Progenitor cell of endocrine pancreas (in vitro differentiated cells): Measurements from ENCODE around the gene GJB5. TPM values are rescaled to one million over a fixed set of nuclear protein-coding genes. Genes with fewer than 3 reads are reported as not detected.
"Not testable (repeated sequence)": the region's sequence is repeated elsewhere in the genome, so short reads cannot be mapped to it uniquely, and the experiment has no call there.

Experiments
- DNase-seq: peaks from one replicate; pipeline ENCODE4 v3.0.0; 2021; ENCODE audit warnings: low spot score; ENCODE audit not compliant: unreplicated experiment
- H3K27ac Mint-ChIP-seq: 2 replicates; pipeline ENCODE4 v1.8.0; 2021; ENCODE audit warnings: mild to moderate bottlenecking, moderate library complexity, mixed read lengths
- H3K27me3 Mint-ChIP-seq: 2 replicates; pipeline ENCODE4 v1.8.0; 2021; ENCODE audit warnings: mixed read lengths
- H3K36me3 Mint-ChIP-seq: 2 replicates; pipeline ENCODE4 v1.8.0; 2022; ENCODE audit warnings: mixed read lengths; ENCODE audit not compliant: insufficient read depth
- H3K4me1 Mint-ChIP-seq: 2 replicates; pipeline ENCODE4 v1.8.0; 2021; ENCODE audit warnings: low read depth, mixed read lengths
- H3K4me3 Mint-ChIP-seq: 2 replicates; pipeline ENCODE4 v1.8.0; 2021; ENCODE audit warnings: low read depth, mild to moderate bottlenecking, moderate library complexity, mixed read lengths
- H3K9me3 Mint-ChIP-seq: 2 replicates; pipeline ENCODE4 v1.8.0; 2021; ENCODE audit warnings: low read depth, mixed read lengths
- total RNA-seq: library from RNA; stranded (reverse); gene quantifications from 2 replicates; pipeline ENCODE4 v1.2.1, GENCODE V29; 2021
- TF ChIP-seq, protein P1 (sequence below): fragments of 200-600 bp; sonication (generic); IDR thresholded peaks from one replicate; pipeline ENCODE4 v1.5.0; 2021; ENCODE audit warnings: antibody characterized with exemption, mild to moderate bottlenecking; ENCODE audit not compliant: unreplicated experiment

Gene GJB5
- total RNA-seq, 1 donor from 2014 or later = not detected

DNA sequence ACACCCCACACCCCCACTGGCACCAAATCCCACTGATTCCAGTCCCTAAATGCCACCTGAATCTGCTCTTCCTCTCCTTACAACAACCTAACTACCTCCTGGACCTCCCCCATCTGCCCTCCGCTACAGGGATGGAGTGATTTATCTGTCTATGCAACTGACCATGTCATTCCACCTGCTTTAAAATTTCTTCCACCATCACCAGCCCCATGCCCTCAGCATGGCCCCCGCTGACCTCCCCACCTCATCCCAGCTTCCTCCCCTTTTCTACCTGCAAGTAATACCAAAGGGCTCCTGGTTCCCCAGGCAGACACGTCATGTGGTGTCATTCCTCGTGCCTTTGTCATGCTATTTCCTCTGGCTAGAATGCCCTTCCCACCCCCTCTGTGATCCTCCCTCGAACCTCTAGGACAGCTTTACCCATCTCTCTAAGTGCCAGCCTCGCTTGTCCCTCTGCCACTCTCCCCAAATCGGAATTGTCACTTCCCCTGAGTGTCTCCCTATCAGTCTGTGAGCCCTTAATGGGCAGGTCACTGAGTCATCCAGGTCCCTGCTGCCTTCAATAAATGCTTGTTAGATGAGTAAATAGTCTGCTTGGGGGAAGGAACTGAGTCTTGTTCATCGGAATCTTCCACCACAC lies 8.4 kb downstream of the GJB5 start:
- TF ChIP-seq, protein P1, sequence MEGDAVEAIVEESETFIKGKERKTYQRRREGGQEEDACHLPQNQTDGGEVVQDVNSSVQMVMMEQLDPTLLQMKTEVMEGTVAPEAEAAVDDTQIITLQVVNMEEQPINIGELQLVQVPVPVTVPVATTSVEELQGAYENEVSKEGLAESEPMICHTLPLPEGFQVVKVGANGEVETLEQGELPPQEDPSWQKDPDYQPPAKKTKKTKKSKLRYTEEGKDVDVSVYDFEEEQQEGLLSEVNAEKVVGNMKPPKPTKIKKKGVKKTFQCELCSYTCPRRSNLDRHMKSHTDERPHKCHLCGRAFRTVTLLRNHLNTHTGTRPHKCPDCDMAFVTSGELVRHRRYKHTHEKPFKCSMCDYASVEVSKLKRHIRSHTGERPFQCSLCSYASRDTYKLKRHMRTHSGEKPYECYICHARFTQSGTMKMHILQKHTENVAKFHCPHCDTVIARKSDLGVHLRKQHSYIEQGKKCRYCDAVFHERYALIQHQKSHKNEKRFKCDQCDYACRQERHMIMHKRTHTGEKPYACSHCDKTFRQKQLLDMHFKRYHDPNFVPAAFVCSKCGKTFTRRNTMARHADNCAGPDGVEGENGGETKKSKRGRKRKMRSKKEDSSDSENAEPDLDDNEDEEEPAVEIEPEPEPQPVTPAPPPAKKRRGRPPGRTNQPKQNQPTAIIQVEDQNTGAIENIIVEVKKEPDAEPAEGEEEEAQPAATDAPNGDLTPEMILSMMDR = no peak
- Mint-ChIP-seq H3K27ac (peak overlapping the region; percentile 1), H3K36me3 (no peaks in the 10 kb centered on the region), H3K9me3 (no peaks in the 10 kb centered on the region), H3K27me3 (peaks cover 9% of the 10 kb centered on the region), H3K4me1 (peaks cover 7% of the 10 kb centered on the region), H3K4me3 (no peak overlapping the region)
- DNase-seq = no peak

DNA sequence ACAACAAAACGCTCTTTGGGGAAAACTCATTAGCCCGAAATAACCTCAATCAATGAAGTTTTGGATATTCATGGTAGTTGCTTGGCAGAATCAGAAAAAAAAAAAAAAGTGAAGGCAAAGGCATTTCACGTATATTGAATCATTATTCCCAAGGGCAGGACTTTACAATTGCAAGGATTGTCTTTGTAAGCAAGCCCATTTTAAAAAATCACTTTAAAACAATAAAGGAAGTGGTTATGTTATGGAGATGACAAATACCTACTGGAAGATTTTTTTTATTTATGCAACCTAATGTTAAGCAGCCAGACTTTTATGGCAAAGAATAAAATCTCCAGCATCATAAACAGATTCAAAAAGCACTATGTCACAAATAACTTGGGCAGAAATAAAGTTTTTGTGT lies 14.0 kb downstream of the GJB5 start:
- Mint-ChIP-seq H3K27me3 (peaks cover 6% of the 10 kb centered on the region), H3K9me3 (no peaks in the 10 kb centered on the region), H3K4me1 (no peaks in the 10 kb centered on the region), H3K4me3 (no peak overlapping the region), H3K27ac (no peak overlapping the region), H3K36me3 (no peaks in the 10 kb centered on the region)
- DNase-seq = no peak
- TF ChIP-seq, protein P1 = no peak

DNA sequence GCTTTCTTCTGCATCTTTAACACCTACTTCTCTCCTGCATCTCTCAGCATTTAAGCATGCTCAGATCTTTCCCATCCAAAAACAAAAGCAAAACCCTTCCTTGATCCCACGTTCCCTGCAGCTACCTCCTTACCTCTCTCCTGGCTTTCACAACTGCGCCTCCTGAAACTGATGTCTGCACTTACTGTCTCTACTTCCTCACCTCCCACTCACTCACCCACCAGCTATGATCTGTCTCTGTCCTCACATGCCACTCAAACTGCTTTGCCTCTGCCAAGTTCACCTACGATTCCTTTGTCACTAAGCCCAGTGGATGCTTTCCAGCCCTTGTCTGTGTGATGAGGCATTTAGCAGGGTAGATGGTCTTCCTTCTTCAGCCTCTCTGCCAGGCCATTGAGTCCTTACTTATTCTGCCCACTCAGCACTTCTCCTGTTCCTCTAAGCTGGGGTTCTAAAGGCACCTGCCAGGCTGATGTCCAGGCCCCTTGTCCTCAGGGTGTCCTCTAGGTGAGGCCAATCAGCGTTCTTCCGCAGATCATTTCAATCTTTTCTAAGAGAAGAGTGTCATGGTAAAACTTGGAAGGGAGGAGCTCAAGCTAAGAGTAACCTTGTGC lies 16.2 kb downstream of the GJB5 start:
- TF ChIP-seq, protein P1 = no peak
- Mint-ChIP-seq H3K36me3 (no peaks in the 10 kb centered on the region), H3K4me1 (no peaks in the 10 kb centered on the region), H3K27me3 (peaks cover 6% of the 10 kb centered on the region), H3K4me3 (no peak overlapping the region), H3K9me3 (no peaks in the 10 kb centered on the region), H3K27ac (no peak overlapping the region)
- DNase-seq = no peak

DNA sequence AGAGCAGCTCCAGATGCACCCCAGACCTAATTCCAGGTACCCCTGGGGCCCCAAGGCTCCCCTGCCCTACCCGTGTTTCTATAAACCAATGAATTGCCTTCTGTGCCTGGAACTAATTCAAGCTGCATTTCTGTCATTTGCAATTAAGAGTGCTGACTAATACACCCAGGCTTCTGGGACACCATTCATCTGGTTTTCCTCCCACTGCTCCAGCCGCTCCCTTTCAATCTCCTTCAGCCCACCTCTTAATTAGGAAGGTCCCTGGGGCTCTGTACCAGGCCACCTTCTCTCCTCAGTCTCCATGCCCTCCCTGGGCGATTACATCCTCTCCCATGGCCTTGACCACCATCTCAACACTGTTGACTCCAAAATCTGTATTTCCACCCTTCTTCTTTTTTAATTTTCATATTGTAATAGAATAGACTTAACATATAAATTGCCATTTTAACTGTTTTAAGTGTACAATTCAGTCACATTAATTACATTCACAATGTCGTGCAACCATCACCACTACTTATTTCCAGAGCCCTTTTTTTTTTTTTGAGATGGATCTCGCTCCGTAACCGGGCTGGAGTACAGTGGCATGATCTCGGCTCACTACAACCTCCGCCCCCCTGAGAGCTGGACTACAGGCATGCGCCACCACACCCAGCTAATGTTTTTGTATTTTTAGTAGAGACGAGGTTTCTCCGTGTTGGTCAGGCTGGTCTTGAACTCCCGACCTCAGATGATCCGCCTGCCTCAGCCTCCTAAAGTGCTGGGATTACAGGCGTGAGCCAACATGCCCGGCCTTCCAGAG lies 16.9 kb downstream of the GJB5 start:
- no peaks in the 10 kb centered on the region for H3K9me3 Mint-ChIP-seq

DNA sequence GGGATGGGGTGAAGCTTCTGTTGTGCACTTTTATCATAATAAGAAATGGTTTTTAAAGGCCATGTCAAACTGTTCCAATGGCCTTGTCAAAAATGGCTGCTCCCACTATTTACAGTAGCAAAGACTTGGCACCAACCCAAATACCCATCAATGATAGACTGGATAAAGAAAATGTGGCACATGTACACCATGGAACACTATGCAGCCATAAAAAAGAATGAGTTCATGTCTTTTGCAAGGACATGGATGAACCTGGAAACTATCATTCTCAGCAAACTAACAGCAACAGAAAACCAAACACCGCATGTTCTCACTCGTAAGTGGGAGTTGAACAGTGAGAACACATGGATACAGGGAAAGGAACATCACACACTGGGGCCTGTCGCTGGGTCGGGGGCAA lies 18.3 kb downstream of the GJB5 start:
- not testable (repeated sequence) for DNase-seq, H3K27me3 Mint-ChIP-seq, H3K27ac Mint-ChIP-seq, H3K36me3 Mint-ChIP-seq, H3K4me1 Mint-ChIP-seq, H3K9me3 Mint-ChIP-seq, H3K4me3 Mint-ChIP-seq

More for the DNA sequence above, 16.9 kb downstream of the GJB5 start:
- peaks cover 6% of the 10 kb centered on the region for H3K27me3 Mint-ChIP-seq
- no peaks in the 10 kb centered on the region for H3K4me1 Mint-ChIP-seq
- H3K4me3 Mint-ChIP-seq = no peak overlapping the region
- H3K36me3 Mint-ChIP-seq = no peaks in the 10 kb centered on the region
- H3K27ac Mint-ChIP-seq = no peak overlapping the region
- no peak for DNase-seq
- TF ChIP-seq, protein P1 = no peak
